ENCODE measurements around the gene VENTX.

VENTX gene

GRCh38 chr10:133266056-133266795, 28.6 kb downstream of the VENTX start:
- TF ChIP-seq CTCF (IDR thresholded peaks at IDR 0.05; ENCODE audit: extremely low read depth, missing control alignments), result no peak
- DNase-seq (ENCODE audit: low spot score), result no peak

- no peak for TF ChIP-seq CTCF (IDR thresholded peaks at IDR 0.05; ENCODE audit: extremely low read depth, missing control alignments)
- no peak for DNase-seq (ENCODE audit: low spot score)
Measured at GRCh38 chr10:133267293-133267692, 29.6 kb downstream of the VENTX start.

- DNase-seq (ENCODE audit: low spot score), result no peak
- no peak for TF ChIP-seq CTCF (IDR thresholded peaks at IDR 0.05; ENCODE audit: extremely low read depth, missing control alignments)
Measured at GRCh38 chr10:133267829-133268228, 30.2 kb downstream of the VENTX start.

GRCh38 chr10:133268532-133268931, 30.9 kb downstream of the VENTX start:
- DNase-seq (ENCODE audit: low spot score), result no peak
- no peak for TF ChIP-seq CTCF (IDR thresholded peaks at IDR 0.05; ENCODE audit: extremely low read depth, missing control alignments)

GRCh38 chr10:133269367-133269766, 31.7 kb downstream of the VENTX start:
- TF ChIP-seq CTCF (IDR thresholded peaks at IDR 0.05; ENCODE audit: extremely low read depth, missing control alignments), result no peak
- no peak for DNase-seq (ENCODE audit: low spot score)

- TF ChIP-seq CTCF (IDR thresholded peaks at IDR 0.05; ENCODE audit: extremely low read depth, missing control alignments), result no peak
- DNase-seq (ENCODE audit: low spot score), result no peak
Measured at GRCh38 chr10:133270204-133270603, 32.5 kb downstream of the VENTX start.

- no peak for TF ChIP-seq CTCF (IDR thresholded peaks at IDR 0.05; ENCODE audit: extremely low read depth, missing control alignments)
- no peak for DNase-seq (ENCODE audit: low spot score)
Measured at GRCh38 chr10:133270773-133271297, 33.2 kb downstream of the VENTX start.

Data from GM20000 (cell line).